ENCODE results near the gene CFAP45.

DNA sequence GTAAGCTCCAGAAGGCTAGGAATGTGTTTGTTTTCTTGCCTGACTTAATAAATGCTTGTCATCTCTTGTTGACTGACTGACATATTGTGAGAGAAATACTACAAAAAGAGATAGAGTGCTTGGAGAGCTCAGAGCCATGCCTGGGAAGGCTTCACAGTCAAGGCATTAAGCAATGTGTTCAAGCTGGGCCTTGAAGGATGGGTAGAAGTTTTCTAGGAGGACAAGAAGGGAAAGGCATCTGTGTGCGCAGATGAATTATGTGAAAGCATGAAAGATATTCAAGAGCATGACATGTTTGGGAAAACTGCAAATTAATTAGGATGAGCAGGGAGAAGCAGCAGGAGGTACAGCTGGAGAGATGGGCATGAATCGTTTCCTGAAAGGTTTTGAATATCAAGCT lies 67.7 kb downstream of the CFAP45 start:
- TF ChIP-seq, protein P1, sequence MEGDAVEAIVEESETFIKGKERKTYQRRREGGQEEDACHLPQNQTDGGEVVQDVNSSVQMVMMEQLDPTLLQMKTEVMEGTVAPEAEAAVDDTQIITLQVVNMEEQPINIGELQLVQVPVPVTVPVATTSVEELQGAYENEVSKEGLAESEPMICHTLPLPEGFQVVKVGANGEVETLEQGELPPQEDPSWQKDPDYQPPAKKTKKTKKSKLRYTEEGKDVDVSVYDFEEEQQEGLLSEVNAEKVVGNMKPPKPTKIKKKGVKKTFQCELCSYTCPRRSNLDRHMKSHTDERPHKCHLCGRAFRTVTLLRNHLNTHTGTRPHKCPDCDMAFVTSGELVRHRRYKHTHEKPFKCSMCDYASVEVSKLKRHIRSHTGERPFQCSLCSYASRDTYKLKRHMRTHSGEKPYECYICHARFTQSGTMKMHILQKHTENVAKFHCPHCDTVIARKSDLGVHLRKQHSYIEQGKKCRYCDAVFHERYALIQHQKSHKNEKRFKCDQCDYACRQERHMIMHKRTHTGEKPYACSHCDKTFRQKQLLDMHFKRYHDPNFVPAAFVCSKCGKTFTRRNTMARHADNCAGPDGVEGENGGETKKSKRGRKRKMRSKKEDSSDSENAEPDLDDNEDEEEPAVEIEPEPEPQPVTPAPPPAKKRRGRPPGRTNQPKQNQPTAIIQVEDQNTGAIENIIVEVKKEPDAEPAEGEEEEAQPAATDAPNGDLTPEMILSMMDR (conservative IDR thresholded peaks at IDR 0.05) = no peak
- no peak for TF ChIP-seq EZH2 (IDR thresholded peaks at IDR 0.05; ENCODE audit: low read depth)
